Measurements from ENCODE around the gene MORN1.
A peak's percentile ranks its signal among the peaks of the same experiment; 100 is the strongest.

MORN1 gene

DNA sequence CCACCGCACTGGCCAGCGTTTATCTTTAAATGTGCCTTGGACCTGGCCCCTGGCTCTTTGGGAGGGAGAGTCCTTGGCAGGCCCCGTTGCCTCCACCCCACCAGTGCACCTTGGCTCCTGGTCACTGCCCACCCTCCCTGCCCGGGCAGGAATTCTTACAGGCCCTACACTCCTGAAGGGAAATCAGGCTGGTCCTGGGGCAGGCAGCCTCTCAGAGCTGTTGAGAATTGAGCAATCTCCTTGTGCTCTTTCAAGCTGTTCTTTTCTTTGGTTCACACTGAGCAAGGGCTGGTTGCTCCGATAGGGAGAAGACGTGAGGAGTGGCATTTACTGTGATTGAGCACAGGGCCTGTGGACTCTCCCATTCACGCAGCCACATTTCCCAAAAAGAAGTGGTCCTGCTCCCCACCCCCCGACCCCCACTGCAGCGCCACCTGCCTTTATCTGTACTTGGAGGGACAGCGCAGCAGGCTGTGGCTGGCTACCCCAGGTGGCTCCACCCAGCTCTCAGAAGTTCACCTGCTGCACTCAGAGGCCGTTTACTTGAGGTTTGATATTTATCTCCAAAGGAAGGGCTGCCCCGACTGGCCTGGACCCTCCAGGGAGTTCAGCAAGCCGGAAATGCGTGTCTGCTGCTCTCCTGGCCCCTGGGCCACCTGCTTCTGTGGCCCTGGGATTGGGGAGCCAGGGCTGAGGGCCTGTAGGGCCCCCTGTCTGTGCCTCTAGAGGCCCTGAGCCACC is 115.4 kb downstream of the MORN1 start:
- DNase-seq, result no peak
- H3K9me3 Mint-ChIP-seq, result no peaks in the 10 kb centered on the region
- no peaks in the 10 kb centered on the region for H3K27me3 Mint-ChIP-seq
- H3K36me3 Mint-ChIP-seq (ENCODE audit: low read depth), result peaks cover 17% of the 10 kb centered on the region
- H3K4me3 Mint-ChIP-seq, result no peak overlapping the region
- peaks cover 68% of the 10 kb centered on the region for H3K4me1 Mint-ChIP-seq (ENCODE audit: low read depth)
- peak overlapping the region; percentile 82 for H3K27ac Mint-ChIP-seq

DNA sequence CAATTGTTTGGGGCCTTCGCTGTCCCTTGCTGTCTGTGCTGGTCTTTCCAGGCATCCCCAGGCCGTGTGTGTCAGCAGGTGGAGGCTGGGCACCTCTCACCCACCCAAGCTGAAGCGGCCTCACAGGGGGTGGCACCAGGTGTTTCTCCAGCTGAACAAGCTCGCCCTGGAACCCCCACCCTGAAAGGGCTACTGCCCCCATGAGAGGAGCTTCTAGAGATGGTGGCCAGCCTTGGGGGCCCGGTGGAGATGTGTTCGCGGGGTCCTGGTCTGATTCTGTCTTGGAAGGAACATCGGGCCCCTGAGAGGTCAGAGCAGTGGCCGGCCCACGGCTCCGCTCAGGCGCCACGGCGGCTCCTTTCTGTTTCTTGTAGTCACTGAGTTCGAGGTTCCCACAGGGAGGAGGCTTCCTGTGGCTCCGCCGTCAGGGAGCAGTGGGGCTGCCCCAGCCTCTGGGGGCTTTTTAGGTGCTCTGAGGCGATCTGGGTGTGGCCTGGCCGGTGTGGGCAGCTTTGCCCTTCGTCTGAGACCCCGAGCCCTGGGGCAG is 116.4 kb downstream of the MORN1 start:
- H3K9me3 Mint-ChIP-seq, result no peaks in the 10 kb centered on the region
- no peak for DNase-seq
- peaks cover 17% of the 10 kb centered on the region for H3K36me3 Mint-ChIP-seq (ENCODE audit: low read depth)
- peak overlapping the region; percentile 18 for H3K4me3 Mint-ChIP-seq
- H3K4me1 Mint-ChIP-seq (ENCODE audit: low read depth), result peaks cover 71% of the 10 kb centered on the region
- peak overlapping the region; percentile 82 for H3K27ac Mint-ChIP-seq
- no peaks in the 10 kb centered on the region for H3K27me3 Mint-ChIP-seq

- Mint-ChIP-seq H3K27ac (peak overlapping the region; percentile 82), H3K4me1 (ENCODE audit: low read depth) (peaks cover 72% of the 10 kb centered on the region), H3K27me3 (no peaks in the 10 kb centered on the region), H3K36me3 (ENCODE audit: low read depth) (peaks cover 17% of the 10 kb centered on the region), H3K9me3 (no peaks in the 10 kb centered on the region), H3K4me3 (no peak overlapping the region)
- DNase-seq, result no peak
These were observed 117.0 kb downstream of the MORN1 start for GRCh38 chr1:2274231-2274928.

DNA sequence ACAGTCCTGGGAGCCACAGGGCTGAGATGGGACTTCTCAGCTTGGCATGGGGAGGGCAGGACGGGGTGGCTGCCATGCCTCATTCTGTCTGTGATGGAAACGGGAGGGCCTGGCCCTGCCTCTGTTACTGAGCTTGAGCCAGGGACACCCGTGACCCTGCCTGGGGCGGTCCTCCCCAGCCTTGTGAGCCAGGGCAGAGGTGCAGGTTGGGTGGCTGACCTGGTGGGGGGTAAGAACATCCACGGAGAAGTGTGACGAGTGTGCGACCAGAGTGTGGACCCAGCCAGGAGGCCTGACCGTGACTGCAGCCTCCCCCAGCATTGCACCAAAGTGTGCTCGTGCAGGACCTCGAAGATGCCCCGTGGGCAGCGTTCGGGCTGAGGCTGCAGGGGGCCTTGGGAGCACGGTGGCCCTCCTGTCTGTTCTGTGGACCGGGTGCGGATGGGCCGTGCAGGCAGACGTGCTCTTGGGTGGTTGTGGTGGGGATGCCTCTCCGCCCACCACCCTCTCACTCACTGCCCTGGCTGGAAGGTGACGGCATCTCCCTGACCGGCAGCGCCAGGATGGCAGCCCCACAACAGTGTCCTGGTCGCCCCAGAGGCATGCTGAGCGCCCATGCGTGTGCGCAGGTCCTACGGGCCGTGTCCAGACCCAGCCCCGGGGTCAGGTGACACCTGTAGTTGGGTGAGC is 117.8 kb downstream of the MORN1 start:
- peaks cover 72% of the 10 kb centered on the region for H3K4me1 Mint-ChIP-seq (ENCODE audit: low read depth)
- H3K27me3 Mint-ChIP-seq, result no peaks in the 10 kb centered on the region
- peaks cover 16% of the 10 kb centered on the region for H3K36me3 Mint-ChIP-seq (ENCODE audit: low read depth)
- DNase-seq, result no peak
- H3K9me3 Mint-ChIP-seq, result no peaks in the 10 kb centered on the region
- peak overlapping the region; percentile 75 for H3K27ac Mint-ChIP-seq
- no peak overlapping the region for H3K4me3 Mint-ChIP-seq

- no peaks in the 10 kb centered on the region for H3K27me3 Mint-ChIP-seq
- DNase-seq, result no peak
- no peaks in the 10 kb centered on the region for H3K9me3 Mint-ChIP-seq
- peaks cover 72% of the 10 kb centered on the region for H3K4me1 Mint-ChIP-seq (ENCODE audit: low read depth)
- no peak overlapping the region for H3K4me3 Mint-ChIP-seq
- H3K36me3 Mint-ChIP-seq (ENCODE audit: low read depth), result peaks cover 15% of the 10 kb centered on the region
- peak overlapping the region; percentile 75 for H3K27ac Mint-ChIP-seq
These were observed 118.5 kb downstream of the MORN1 start for GRCh38 chr1:2272686-2273400.

GRCh38 chr1:2271841-2272655 is 119.3 kb downstream of the MORN1 start:
- no peak overlapping the region for H3K4me3 Mint-ChIP-seq
- no peaks in the 10 kb centered on the region for H3K9me3 Mint-ChIP-seq
- peaks cover 7% of the 10 kb centered on the region for H3K36me3 Mint-ChIP-seq (ENCODE audit: low read depth)
- H3K27ac Mint-ChIP-seq, result peak overlapping the region; percentile 77
- H3K4me1 Mint-ChIP-seq (ENCODE audit: low read depth), result peaks cover 71% of the 10 kb centered on the region
- DNase-seq, result no peak
- H3K27me3 Mint-ChIP-seq, result no peaks in the 10 kb centered on the region

Data from activated T-cell treated with anti-CD3 and anti-CD28 coated beads, Interleukin-2, amount 50 U/mL, for 24 hours (primary cell).